DND-41 (cell line): ENCODE data around the gene AOPEP.

Experiments used
- ATAC-seq: fragments of 200-7000 bp; cut with Tn5 transposase; 3 replicates; pipeline ENCODE4 v1.9.1; 2021; ENCODE audit warnings: low read depth; ENCODE audit not compliant: insufficient read depth
- DNase-seq: peaks from one replicate; pipeline ENCODE4 v3.0.0-alpha.2; 2020
- H2AFZ ChIP-seq: 2 replicates; pipeline ENCODE4 v1.6.0; 2012; ENCODE audit warnings: low read depth, low read length
- H3K27ac ChIP-seq: 2 replicates; pipeline ENCODE4 v1.5.1; 2012; ENCODE audit warnings: low read length, inconsistent platforms
- H3K27me3 ChIP-seq: fragments of 200-600 bp; sonication (generic); 2 replicates; pipeline ENCODE4 v1.6.0; 2012; ENCODE audit warnings: low read length, mild to moderate bottlenecking, inconsistent platforms; ENCODE audit not compliant: insufficient read depth, poor library complexity
- H3K36me3 ChIP-seq: 2 replicates; pipeline ENCODE4 v1.5.1; 2012; ENCODE audit warnings: low read length, inconsistent platforms; ENCODE audit not compliant: insufficient read depth
- H3K4me1 ChIP-seq: 2 replicates; pipeline ENCODE4 v1.5.1; 2012; ENCODE audit warnings: mild to moderate bottlenecking, low read length; ENCODE audit not compliant: insufficient read depth
- H3K4me2 ChIP-seq: 2 replicates; pipeline ENCODE4 v1.6.0; 2012; ENCODE audit warnings: mild to moderate bottlenecking, moderate library complexity, low read length, inconsistent platforms; ENCODE audit not compliant: insufficient read depth
- H3K4me3 ChIP-seq, 2 experiments: fragments of 200-600 bp in 1 of 2; shearing (Covaris generic) in 1 of 2; 2 replicates each; pipeline ENCODE4 v1.5.1; 2012 to 2016; ENCODE audit warnings: inconsistent platforms in 2 of 2, low read length in 2 of 2, mild to moderate bottlenecking in 2 of 2, low read depth in 1 of 2, moderate library complexity in 1 of 2
- H3K79me2 ChIP-seq: 2 replicates; pipeline ENCODE4 v1.6.0; 2012; ENCODE audit warnings: low read length, inconsistent platforms; ENCODE audit not compliant: insufficient read depth
- H3K9ac ChIP-seq: 2 replicates; pipeline ENCODE4 v1.6.0; 2012; ENCODE audit warnings: low read depth, mild to moderate bottlenecking, inconsistent platforms, low read length, moderate library complexity
- H3K9me3 ChIP-seq: 2 replicates; pipeline ENCODE4 v1.5.1; 2012; ENCODE audit warnings: low read length, moderate library complexity, mild to moderate bottlenecking, inconsistent platforms; ENCODE audit not compliant: insufficient read depth, severe bottlenecking
- H4K20me1 ChIP-seq: 2 replicates; pipeline ENCODE4 v1.6.0; 2012; ENCODE audit warnings: low read length; ENCODE audit not compliant: insufficient read depth
- CTCF ChIP-seq: IDR thresholded peaks from 2 replicates; pipeline ENCODE4 v1.5.1; 2012; ENCODE audit warnings: borderline replicate concordance, low read length, moderate library complexity, mild to moderate bottlenecking; ENCODE audit not compliant: poor library complexity, severe bottlenecking; ENCODE audit errors: extremely low read depth
- EZH2 ChIP-seq: IDR thresholded peaks from 3 replicates; pipeline ENCODE4 v1.6.1; 2012; ENCODE audit warnings: borderline replicate concordance, low read depth, mild to moderate bottlenecking, moderate library complexity, low read length, inconsistent platforms; ENCODE audit not compliant: severe bottlenecking

The AOPEP gene

GRCh38 chr9:95055851-95056551, 329.5 kb downstream of the AOPEP start:
- Histone ChIP-seq H3K27me3 (no peaks in the 10 kb centered on the region), H4K20me1 (no peaks in the 10 kb centered on the region), H3K9ac (no peak overlapping the region), H3K36me3 (no peaks in the 10 kb centered on the region), H3K27ac (no peak overlapping the region), H3K79me2 (no peaks in the 10 kb centered on the region), H3K9me3 (no peaks in the 10 kb centered on the region), H3K4me2 (no peak overlapping the region), H2AFZ (no peak overlapping the region), H3K4me3 (no peak overlapping the region), H3K4me1 (no peaks in the 10 kb centered on the region)
- ATAC-seq, result no peak
- TF ChIP-seq CTCF (no peak), EZH2 (no peak)
- DNase-seq, result no peak

- ATAC-seq, result no peak
- H2AFZ ChIP-seq, result no peak overlapping the region
- H3K27me3 ChIP-seq, result no peaks in the 10 kb centered on the region
- H3K9ac ChIP-seq, result no peak overlapping the region
- H3K79me2 ChIP-seq, result no peaks in the 10 kb centered on the region
- TF ChIP-seq EZH2 (no peak), CTCF (no peak)
- H3K27ac ChIP-seq, result no peak overlapping the region
- no peak for DNase-seq
- no peaks in the 10 kb centered on the region for H3K9me3 ChIP-seq
- no peak overlapping the region for H3K4me2 ChIP-seq
- H3K4me1 ChIP-seq, result no peaks in the 10 kb centered on the region
- no peaks in the 10 kb centered on the region for H4K20me1 ChIP-seq
- no peaks in the 10 kb centered on the region for H3K36me3 ChIP-seq
- H3K4me3 ChIP-seq, result no peak overlapping the region
Measured at GRCh38 chr9:95057101-95057500, 330.6 kb downstream of the AOPEP start.

- no peaks in the 10 kb centered on the region for H3K9me3 ChIP-seq
- no peak overlapping the region for H3K27ac ChIP-seq
- no peak overlapping the region for H3K9ac ChIP-seq
- no peak overlapping the region for H3K4me2 ChIP-seq
- H2AFZ ChIP-seq, result no peak overlapping the region
- H3K36me3 ChIP-seq, result no peaks in the 10 kb centered on the region
- no peaks in the 10 kb centered on the region for H3K79me2 ChIP-seq
- no peaks in the 10 kb centered on the region for H3K27me3 ChIP-seq
- no peak overlapping the region for H3K4me3 ChIP-seq
- ATAC-seq, result no peak
- no peak for TF ChIP-seq CTCF
- no peak for TF ChIP-seq EZH2
- H3K4me1 ChIP-seq, result no peaks in the 10 kb centered on the region
- H4K20me1 ChIP-seq, result no peaks in the 10 kb centered on the region
- DNase-seq, result no peak
Measured at GRCh38 chr9:95058121-95058785, 331.8 kb downstream of the AOPEP start.
